ENCODE data around the gene MRPS14.

DNA sequence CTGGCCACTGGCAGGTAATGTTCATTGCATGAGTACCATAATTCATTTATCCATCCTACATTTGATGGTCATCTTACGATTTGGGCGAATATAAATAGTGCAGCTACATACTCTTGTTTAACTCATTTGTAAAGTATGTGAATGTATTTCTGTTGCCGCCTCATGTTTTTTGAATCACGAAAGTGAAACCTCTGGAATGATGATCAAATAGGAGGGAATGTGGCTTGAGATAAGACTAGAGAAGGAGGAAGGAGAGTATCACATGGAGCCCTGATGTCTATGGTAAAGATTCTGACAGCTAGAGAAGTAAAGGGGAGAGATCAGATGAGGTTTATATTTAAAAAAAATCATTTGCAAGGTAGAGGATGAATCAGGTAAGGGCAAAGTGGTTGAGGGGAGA lies 8.0 kb downstream of the MRPS14 start:
- TF ChIP-seq SIN3A (IDR thresholded peaks at IDR 0.05; ENCODE audit: borderline replicate concordance, insufficient read depth, low read depth, low read length): no peak
- TF ChIP-seq, protein P1, sequence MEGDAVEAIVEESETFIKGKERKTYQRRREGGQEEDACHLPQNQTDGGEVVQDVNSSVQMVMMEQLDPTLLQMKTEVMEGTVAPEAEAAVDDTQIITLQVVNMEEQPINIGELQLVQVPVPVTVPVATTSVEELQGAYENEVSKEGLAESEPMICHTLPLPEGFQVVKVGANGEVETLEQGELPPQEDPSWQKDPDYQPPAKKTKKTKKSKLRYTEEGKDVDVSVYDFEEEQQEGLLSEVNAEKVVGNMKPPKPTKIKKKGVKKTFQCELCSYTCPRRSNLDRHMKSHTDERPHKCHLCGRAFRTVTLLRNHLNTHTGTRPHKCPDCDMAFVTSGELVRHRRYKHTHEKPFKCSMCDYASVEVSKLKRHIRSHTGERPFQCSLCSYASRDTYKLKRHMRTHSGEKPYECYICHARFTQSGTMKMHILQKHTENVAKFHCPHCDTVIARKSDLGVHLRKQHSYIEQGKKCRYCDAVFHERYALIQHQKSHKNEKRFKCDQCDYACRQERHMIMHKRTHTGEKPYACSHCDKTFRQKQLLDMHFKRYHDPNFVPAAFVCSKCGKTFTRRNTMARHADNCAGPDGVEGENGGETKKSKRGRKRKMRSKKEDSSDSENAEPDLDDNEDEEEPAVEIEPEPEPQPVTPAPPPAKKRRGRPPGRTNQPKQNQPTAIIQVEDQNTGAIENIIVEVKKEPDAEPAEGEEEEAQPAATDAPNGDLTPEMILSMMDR (IDR thresholded peaks at IDR 0.05): no peak

Measured in Panc1 (cell line).